B cell (primary cell): ENCODE measurements around the gene BLOC1S1.

Experiments used
- CTCF ChIP-seq: fragments of 200-600 bp; IDR thresholded peaks from one replicate; pipeline ENCODE4 v1.8.0; 2022; ENCODE audit warnings: antibody characterized with exemption, mild to moderate bottlenecking
- EZH2 ChIP-seq: IDR thresholded peaks from 2 replicates; pipeline ENCODE4 v1.6.1; 2012; ENCODE audit warnings: borderline replicate concordance, low read depth, mild to moderate bottlenecking, moderate library complexity, low read length; ENCODE audit not compliant: insufficient read depth, poor library complexity, severe bottlenecking

GRCh38 chr12:55711786-55712553 lies 3.9 kb upstream of the BLOC1S1 start:
- TF ChIP-seq CTCF = no peak
- no peak for TF ChIP-seq EZH2
